GM19239 (cell line): Measurements from ENCODE around the gene CRLF3.
"Not testable (repeated sequence)": the region's sequence is repeated elsewhere in the genome, so short reads cannot be mapped to it uniquely, and the experiment has no call there.

Experiments
- DNase-seq: peaks from one replicate; pipeline ENCODE4 v3.0.0; 2011; ENCODE audit warnings: low spot score; ENCODE audit not compliant: insufficient read length
- FAIRE-seq: peaks from 2 replicates; lab custom pipeline; 2011; peaks lifted over from hg19 to GRCh38; lab: Jason Lieb, UNC

Gene CRLF3

DNA sequence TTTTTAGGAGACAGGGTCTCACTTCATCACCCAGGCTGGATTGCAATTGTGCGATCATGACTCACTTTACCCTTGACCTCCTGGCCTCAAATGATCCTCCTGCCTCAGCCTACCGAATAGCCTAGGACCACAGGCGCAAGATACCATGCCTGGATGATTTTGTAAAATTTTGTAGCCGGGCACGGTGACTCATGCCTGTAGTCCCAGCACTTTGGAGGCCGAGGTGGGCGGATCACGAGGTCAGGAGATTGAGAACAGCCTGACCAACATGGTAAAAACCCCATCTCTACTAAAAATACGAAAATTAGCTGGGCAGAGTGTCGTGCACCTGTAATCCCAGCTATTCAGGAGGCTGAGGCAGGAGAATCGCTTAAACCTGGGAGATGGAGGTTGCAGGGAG is 73.5 kb downstream of the CRLF3 start:
- FAIRE-seq, DNase-seq: not testable (repeated sequence)

- not testable (repeated sequence) for FAIRE-seq, DNase-seq
Measured at GRCh38 chr17:30747621-30748020, 76.9 kb downstream of the CRLF3 start.

DNA sequence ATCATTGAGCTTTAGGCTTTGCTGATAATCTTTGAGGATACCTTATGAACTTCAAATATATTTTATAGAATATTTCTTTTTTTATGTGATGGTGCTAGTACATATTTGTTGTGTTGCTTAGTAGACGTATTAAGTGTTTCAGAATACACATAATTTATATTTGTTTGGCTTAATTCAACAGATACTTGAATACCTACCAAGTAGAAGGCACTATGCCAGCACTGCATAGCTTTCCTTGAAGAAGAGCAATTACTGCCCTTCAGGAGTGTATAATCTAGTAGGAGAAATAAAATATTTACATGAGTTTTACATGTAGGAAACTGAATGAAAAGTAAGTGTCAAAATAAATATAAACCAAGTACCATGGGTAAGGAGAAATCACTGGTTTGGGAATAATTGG is 81.8 kb downstream of the CRLF3 start:
- DNase-seq, FAIRE-seq: not testable (repeated sequence)

GRCh38 chr17:30736371-30736770 is 88.1 kb downstream of the CRLF3 start:
- not testable (repeated sequence) for DNase-seq, FAIRE-seq

- not testable (repeated sequence) for DNase-seq, FAIRE-seq
Measured at GRCh38 chr17:30735644-30736043, 88.8 kb downstream of the CRLF3 start.

- FAIRE-seq, DNase-seq: not testable (repeated sequence)
Measured at GRCh38 chr17:30735206-30735605, 89.3 kb downstream of the CRLF3 start.

- DNase-seq, FAIRE-seq: not testable (repeated sequence)
Measured at GRCh38 chr17:30734153-30734552, 90.3 kb downstream of the CRLF3 start.
